Measurements from ENCODE around the gene DCBLD2.

- TF ChIP-seq, protein P1, sequence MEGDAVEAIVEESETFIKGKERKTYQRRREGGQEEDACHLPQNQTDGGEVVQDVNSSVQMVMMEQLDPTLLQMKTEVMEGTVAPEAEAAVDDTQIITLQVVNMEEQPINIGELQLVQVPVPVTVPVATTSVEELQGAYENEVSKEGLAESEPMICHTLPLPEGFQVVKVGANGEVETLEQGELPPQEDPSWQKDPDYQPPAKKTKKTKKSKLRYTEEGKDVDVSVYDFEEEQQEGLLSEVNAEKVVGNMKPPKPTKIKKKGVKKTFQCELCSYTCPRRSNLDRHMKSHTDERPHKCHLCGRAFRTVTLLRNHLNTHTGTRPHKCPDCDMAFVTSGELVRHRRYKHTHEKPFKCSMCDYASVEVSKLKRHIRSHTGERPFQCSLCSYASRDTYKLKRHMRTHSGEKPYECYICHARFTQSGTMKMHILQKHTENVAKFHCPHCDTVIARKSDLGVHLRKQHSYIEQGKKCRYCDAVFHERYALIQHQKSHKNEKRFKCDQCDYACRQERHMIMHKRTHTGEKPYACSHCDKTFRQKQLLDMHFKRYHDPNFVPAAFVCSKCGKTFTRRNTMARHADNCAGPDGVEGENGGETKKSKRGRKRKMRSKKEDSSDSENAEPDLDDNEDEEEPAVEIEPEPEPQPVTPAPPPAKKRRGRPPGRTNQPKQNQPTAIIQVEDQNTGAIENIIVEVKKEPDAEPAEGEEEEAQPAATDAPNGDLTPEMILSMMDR (conservative IDR thresholded peaks at IDR 0.05; ENCODE audit: low read depth, low read length): no peak
- TF ChIP-seq EZH2 (IDR thresholded peaks at IDR 0.05; ENCODE audit: low read length, unreplicated experiment): no peak
Measured at GRCh38 chr3:98772022-98772421, 129.5 kb downstream of the DCBLD2 start.
